ENCODE results near the gene CXXC1. TPM values are rescaled to one million over a fixed set of nuclear protein-coding genes. Genes with fewer than 3 reads are reported as not detected.
"Not testable (repeated sequence)": the region's sequence is repeated elsewhere in the genome, so short reads cannot be mapped to it uniquely, and the experiment has no call there.

Gene CXXC1
- total and polyA plus RNA-seq, 2 of the 8 experiments (the other 6 are each of a cell fraction or from before 2014, with no cell fraction given): 73.3 to 136 TPM

GRCh38 chr18:50310080-50310479 lies 22.6 kb upstream of the CXXC1 start (continued):
- TF ChIP-seq EP300 (IDR thresholded peaks at IDR 0.05; ENCODE audit: borderline replicate concordance in 1 of 2, low read depth in 2 of 2, low read length in 2 of 2) (no peak), POLR2AphosphoS5 (IDR thresholded peaks at IDR 0.05; ENCODE audit: low read depth, low read length) (no peak), MAX (IDR thresholded peaks at IDR 0.05) (no peak), KDM5A (IDR thresholded peaks at IDR 0.05; ENCODE audit: low read length) (no peak)

- H3K9me3 ChIP-seq (ENCODE audit: insufficient read depth in 2 of 2, low read depth in 1 of 2, low read length in 1 of 2); H3K18ac ChIP-seq (ENCODE audit: extremely low read depth, low read length); H4K8ac ChIP-seq (ENCODE audit: extremely low read depth, insufficient read depth, low read length); H2BK120ac ChIP-seq (replicated peaks; ENCODE audit: low read depth, low read length); H3K23me2 ChIP-seq (ENCODE audit: low read depth, low read length); H3K4me1 ChIP-seq (replicated peaks in 1 of 4; ENCODE audit: control insufficient read depth in 3 of 4, insufficient read depth in 4 of 4, low read length in 3 of 4); H3K14ac ChIP-seq (ENCODE audit: insufficient read length); DNase-seq (ENCODE audit: low read depth in 1 of 2, low spot score in 2 of 2); FAIRE-seq; H2AFZ ChIP-seq (ENCODE audit: low read length); H2BK20ac ChIP-seq (ENCODE audit: low read length); H2BK12ac ChIP-seq (ENCODE audit: low read depth, low read length); H3K79me2 ChIP-seq (ENCODE audit: control insufficient read depth in 1 of 2, insufficient read depth in 2 of 2, low read length in 2 of 2); H3K36me3 ChIP-seq (ENCODE audit: control insufficient read depth in 2 of 4, insufficient read depth in 4 of 4, low read length in 3 of 4); H3K23ac ChIP-seq (ENCODE audit: insufficient read length); H3K4ac ChIP-seq (replicated peaks; ENCODE audit: insufficient read length, low read depth, low read length); H3K27me3 ChIP-seq (replicated peaks in 1 of 4; ENCODE audit: control insufficient read depth in 3 of 4, extremely low read depth in 1 of 4, insufficient read depth in 3 of 4, low read length in 3 of 4); H3K27ac ChIP-seq (ENCODE audit: low read depth, low read length); H3K9ac ChIP-seq (replicated peaks in 1 of 4; ENCODE audit: extremely low read depth in 1 of 4, low read depth in 3 of 4, low read length in 3 of 4); H4K5ac ChIP-seq (ENCODE audit: insufficient read length, low read depth, low read length); H3K79me1 ChIP-seq (ENCODE audit: low read depth, low read length); H2BK15ac ChIP-seq (ENCODE audit: low read length); H4K91ac ChIP-seq (replicated peaks; ENCODE audit: insufficient read length, low read length); H2BK5ac ChIP-seq (ENCODE audit: low read depth, low read length); H4K20me1 ChIP-seq (replicated peaks in 1 of 2; ENCODE audit: control insufficient read depth in 1 of 2, insufficient read depth in 2 of 2, low read length in 2 of 2); H3K56ac ChIP-seq (replicated peaks; ENCODE audit: insufficient read length, low read depth, low read length); H3K4me3 ChIP-seq (ENCODE audit: extremely low read depth in 1 of 4, insufficient read depth in 2 of 4, low read depth in 3 of 4, low read length in 4 of 4); H2AK5ac ChIP-seq (ENCODE audit: low read depth, low read length); H3K4me2 ChIP-seq (ENCODE audit: insufficient read depth in 1 of 2, low read depth in 2 of 2, low read length in 2 of 2): not testable (repeated sequence)
- ChIA-PET POLR2A (ENCODE audit: partially characterized antibody) (interaction anchor here (1.4 kb wide), 1 partner anchor 27 kb away, joined by 3 read pairs; the partner anchor contains the start of gene MBD1), CTCF (ENCODE audit: partially characterized antibody) (interaction anchor here (1.6 kb wide), 1 partner anchor 48 kb away, joined by 10 read pairs; no protein-coding TSS in a partner anchor)
- 78% methylated on average over 5 of the region's 5 CpGs; no CpG with 5 or more reads in 1 of the 2 experiments for WGBS, 2 experiments (ENCODE audit: extremely low coverage in 1 of 2, insufficient coverage in 1 of 2, insufficient read length in 1 of 2, insufficient replicate concordance in 2 of 2, low coverage in 1 of 2, low lambda C conversion rate in 2 of 2, missing lambda C conversion rate in 1 of 2)
Measured at GRCh38 chr18:50308851-50309250, 21.4 kb upstream of the CXXC1 start.

Measured in H1 (cell line).